Activated CD8-positive, alpha-beta memory T cell treated with anti-CD3 and anti-CD28 coated beads for 48 hours (primary cell): ENCODE data around the gene NES.

ENCODE experiments used
- DNase-seq, 3 experiments: peaks; one replicate each; pipeline ENCODE4 v3.0.0-alpha.2; 2020; ENCODE audit warnings: low read depth in 2 of 3, low spot score in 2 of 3

The NES gene

GRCh38 chr1:156681196-156681960 lies 4.2 kb upstream of the NES start:
- DNase-seq = no peak

GRCh38 chr1:156680056-156680455 lies 2.8 kb upstream of the NES start:
- no peak for DNase-seq

GRCh38 chr1:156677616-156678596 lies 699 bp upstream of the NES start:
- DNase-seq = no peak

GRCh38 chr1:156676114-156676819 lies 940 bp downstream of the NES start:
- DNase-seq = no peak

- DNase-seq = no peak
Observed at GRCh38 chr1:156675210-156676113, 1.7 kb downstream of the NES start.

GRCh38 chr1:156673387-156674121 lies 3.7 kb downstream of the NES start:
- no peak for DNase-seq

GRCh38 chr1:156671804-156672203 lies 5.4 kb downstream of the NES start:
- DNase-seq = no peak

GRCh38 chr1:156670791-156671190 lies 6.4 kb downstream of the NES start:
- DNase-seq = no peak

- DNase-seq = no peak
Observed at GRCh38 chr1:156670359-156670758, 6.8 kb downstream of the NES start.

GRCh38 chr1:156669794-156670193 lies 7.4 kb downstream of the NES start:
- no peak for DNase-seq

- no peak for DNase-seq
Observed at GRCh38 chr1:156668801-156669637, 8.2 kb downstream of the NES start.

GRCh38 chr1:156667968-156668709 lies 9.1 kb downstream of the NES start:
- DNase-seq = no peak

- DNase-seq = no peak
Observed at GRCh38 chr1:156667610-156667967, 9.6 kb downstream of the NES start.

- DNase-seq = no peak
Observed at GRCh38 chr1:156666862-156667609, 10.2 kb downstream of the NES start.

- DNase-seq = no peak
Observed at GRCh38 chr1:156665539-156665938, 11.7 kb downstream of the NES start.

- no peak for DNase-seq
Observed at GRCh38 chr1:156664767-156665411, 12.3 kb downstream of the NES start.
